ENCODE data around the gene ROBO2.

ROBO2 gene

DNA sequence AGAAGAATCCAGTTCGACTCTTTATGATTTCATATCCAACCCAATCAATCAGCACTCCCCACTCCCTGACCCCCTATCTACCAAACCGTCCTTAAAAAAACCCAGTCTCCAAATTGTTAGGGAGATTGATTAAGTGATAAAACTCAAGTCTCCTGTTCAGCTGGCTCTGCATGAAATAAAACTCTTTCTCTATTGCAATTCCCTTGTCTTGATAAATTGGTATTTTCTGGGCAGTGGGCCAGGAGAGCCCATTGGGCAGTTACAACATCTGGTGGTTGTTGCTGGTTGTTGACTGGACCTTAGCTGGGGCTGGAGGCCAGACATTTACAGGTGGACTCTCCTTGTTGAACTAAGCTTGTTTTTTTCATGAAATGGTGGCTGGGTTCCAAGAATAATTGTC, 642.3 kb downstream of the ROBO2 start:
- H3K4me1 ChIP-seq (ENCODE audit: control insufficient read depth, insufficient read depth, low read length), result no peaks in the 10 kb centered on the region
- ChIA-PET CTCF (no interaction called here), POLR2A (no interaction called here)
- no peaks in the 10 kb centered on the region for H3K9me3 ChIP-seq (ENCODE audit: control insufficient read depth, insufficient read depth, low read depth, low read length)
- H3K36me3 ChIP-seq (ENCODE audit: control insufficient read depth in 2 of 2, insufficient read depth in 1 of 2, low read length in 2 of 2), result no peaks in the 10 kb centered on the region
- TF ChIP-seq, protein P1, sequence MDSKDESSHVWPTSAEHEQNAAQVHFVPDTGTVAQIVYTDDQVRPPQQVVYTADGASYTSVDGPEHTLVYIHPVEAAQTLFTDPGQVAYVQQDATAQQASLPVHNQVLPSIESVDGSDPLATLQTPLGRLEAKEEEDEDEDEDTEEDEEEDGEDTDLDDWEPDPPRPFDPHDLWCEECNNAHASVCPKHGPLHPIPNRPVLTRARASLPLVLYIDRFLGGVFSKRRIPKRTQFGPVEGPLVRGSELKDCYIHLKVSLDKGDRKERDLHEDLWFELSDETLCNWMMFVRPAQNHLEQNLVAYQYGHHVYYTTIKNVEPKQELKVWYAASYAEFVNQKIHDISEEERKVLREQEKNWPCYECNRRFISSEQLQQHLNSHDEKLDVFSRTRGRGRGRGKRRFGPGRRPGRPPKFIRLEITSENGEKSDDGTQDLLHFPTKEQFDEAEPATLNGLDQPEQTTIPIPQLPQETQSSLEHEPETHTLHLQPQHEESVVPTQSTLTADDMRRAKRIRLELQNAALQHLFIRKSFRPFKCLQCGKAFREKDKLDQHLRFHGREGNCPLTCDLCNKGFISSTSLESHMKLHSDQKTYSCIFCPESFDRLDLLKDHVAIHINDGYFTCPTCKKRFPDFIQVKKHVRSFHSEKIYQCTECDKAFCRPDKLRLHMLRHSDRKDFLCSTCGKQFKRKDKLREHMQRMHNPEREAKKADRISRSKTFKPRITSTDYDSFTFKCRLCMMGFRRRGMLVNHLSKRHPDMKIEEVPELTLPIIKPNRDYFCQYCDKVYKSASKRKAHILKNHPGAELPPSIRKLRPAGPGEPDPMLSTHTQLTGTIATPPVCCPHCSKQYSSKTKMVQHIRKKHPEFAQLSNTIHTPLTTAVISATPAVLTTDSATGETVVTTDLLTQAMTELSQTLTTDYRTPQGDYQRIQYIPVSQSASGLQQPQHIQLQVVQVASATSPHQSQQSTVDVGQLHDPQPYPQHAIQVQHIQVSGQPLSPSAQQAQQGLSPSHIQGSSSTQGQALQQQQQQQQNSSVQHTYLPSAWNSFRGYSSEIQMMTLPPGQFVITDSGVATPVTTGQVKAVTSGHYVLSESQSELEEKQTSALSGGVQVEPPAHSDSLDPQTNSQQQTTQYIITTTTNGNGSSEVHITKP (tag by site-specific recombination; IDR thresholded peaks at IDR 0.05), result no peak
- TF ChIP-seq HOXD13 (CRISPR knock-in tag; IDR thresholded peaks at IDR 0.05; ENCODE audit: borderline replicate concordance) (no peak), SETDB1 (IDR thresholded peaks at IDR 0.05; ENCODE audit: insufficient read length, low read length) (peak; percentile 92), TRIM28 (IDR thresholded peaks at IDR 0.05; ENCODE audit: borderline replicate concordance, low read length) (peak; percentile 85; the same call in 1 of the 2 replicates)
- H3K27ac ChIP-seq (ENCODE audit: extremely low read depth, low read depth, low read length), result no peak overlapping the region
- H3K4me3 ChIP-seq (ENCODE audit: low read depth, low read length), result no peak overlapping the region

- Histone ChIP-seq H3K36me3 (ENCODE audit: control insufficient read depth in 2 of 2, insufficient read depth in 1 of 2, low read length in 2 of 2) (no peaks in the 10 kb centered on the region), H3K4me1 (ENCODE audit: control insufficient read depth, insufficient read depth, low read length) (no peaks in the 10 kb centered on the region), H3K27ac (ENCODE audit: extremely low read depth, low read depth, low read length) (no peak overlapping the region), H3K4me3 (ENCODE audit: low read depth, low read length) (no peak overlapping the region), H3K9me3 (ENCODE audit: control insufficient read depth, insufficient read depth, low read depth, low read length) (no peaks in the 10 kb centered on the region)
- TF ChIP-seq ZNF114 (tag by site-specific recombination; IDR thresholded peaks at IDR 0.05) (no peak), ZBTB17 (tag by site-specific recombination; IDR thresholded peaks at IDR 0.05) (no peak), KLF16 (tag by site-specific recombination; IDR thresholded peaks at IDR 0.05) (no peak)
- ChIA-PET CTCF (no interaction called here), POLR2A (no interaction called here)
Observed at GRCh38 chr3:77684115-77684514, 644.2 kb downstream of the ROBO2 start.

DNA sequence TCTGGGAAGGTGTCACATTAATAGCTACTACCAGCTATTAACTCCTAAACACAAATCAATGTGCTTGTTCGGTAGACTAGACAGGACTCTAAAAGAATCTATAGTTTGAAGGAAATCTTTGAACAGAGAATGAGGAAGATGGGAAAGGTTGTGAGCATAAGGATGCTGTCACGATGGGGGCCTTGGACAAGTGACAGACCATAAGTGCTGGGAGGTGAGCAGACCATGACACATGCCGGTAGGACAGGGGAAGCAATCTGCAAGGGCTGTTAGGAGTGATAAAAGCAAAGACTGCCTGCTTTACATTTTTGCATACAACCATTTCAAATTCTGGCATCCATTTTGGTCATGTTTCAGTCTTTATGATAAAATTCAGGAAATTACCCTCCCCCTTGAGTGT, 645.8 kb downstream of the ROBO2 start:
- Histone ChIP-seq H3K9me3 (ENCODE audit: control insufficient read depth, insufficient read depth, low read depth, low read length) (no peaks in the 10 kb centered on the region), H3K4me3 (ENCODE audit: low read depth, low read length) (no peak overlapping the region), H3K36me3 (ENCODE audit: control insufficient read depth in 2 of 2, insufficient read depth in 1 of 2, low read length in 2 of 2) (no peaks in the 10 kb centered on the region), H3K4me1 (ENCODE audit: control insufficient read depth, insufficient read depth, low read length) (no peaks in the 10 kb centered on the region), H3K27ac (ENCODE audit: extremely low read depth, low read depth, low read length) (no peak overlapping the region)
- ChIA-PET POLR2A (no interaction called here), CTCF (no interaction called here)
- no peak for TF ChIP-seq ZNF677 (tag by site-specific recombination; IDR thresholded peaks at IDR 0.05)
- no peak for TF ChIP-seq SALL2 (tag by site-specific recombination; IDR thresholded peaks at IDR 0.05; ENCODE audit: borderline replicate concordance)

- POLR2A ChIA-PET, result no interaction called here
- TF ChIP-seq ZNF585B (tag by site-specific recombination; IDR thresholded peaks at IDR 0.05), result no peak
- no peak for TF ChIP-seq KLF16 (tag by site-specific recombination; IDR thresholded peaks at IDR 0.05)
- no peak for TF ChIP-seq ZNF571 (tag by site-specific recombination; IDR thresholded peaks at IDR 0.05)
- TF ChIP-seq ZNF19 (tag by site-specific recombination; IDR thresholded peaks at IDR 0.05; ENCODE audit: low read depth), result no peak
- TF ChIP-seq GFI1B (tag by site-specific recombination; IDR thresholded peaks at IDR 0.05), result no peak
- no peaks in the 10 kb centered on the region for H3K36me3 ChIP-seq (ENCODE audit: control insufficient read depth in 2 of 2, insufficient read depth in 1 of 2, low read length in 2 of 2)
- H3K4me3 ChIP-seq (ENCODE audit: low read depth, low read length), result no peak overlapping the region
- H3K9me3 ChIP-seq (ENCODE audit: control insufficient read depth, insufficient read depth, low read depth, low read length), result no peaks in the 10 kb centered on the region
- CTCF ChIA-PET, result no interaction called here
- H3K27ac ChIP-seq (ENCODE audit: extremely low read depth, low read depth, low read length), result no peak overlapping the region
- H3K4me1 ChIP-seq (ENCODE audit: control insufficient read depth, insufficient read depth, low read length), result no peaks in the 10 kb centered on the region
Observed at GRCh38 chr3:77686560-77686959, 646.7 kb downstream of the ROBO2 start.

DNA sequence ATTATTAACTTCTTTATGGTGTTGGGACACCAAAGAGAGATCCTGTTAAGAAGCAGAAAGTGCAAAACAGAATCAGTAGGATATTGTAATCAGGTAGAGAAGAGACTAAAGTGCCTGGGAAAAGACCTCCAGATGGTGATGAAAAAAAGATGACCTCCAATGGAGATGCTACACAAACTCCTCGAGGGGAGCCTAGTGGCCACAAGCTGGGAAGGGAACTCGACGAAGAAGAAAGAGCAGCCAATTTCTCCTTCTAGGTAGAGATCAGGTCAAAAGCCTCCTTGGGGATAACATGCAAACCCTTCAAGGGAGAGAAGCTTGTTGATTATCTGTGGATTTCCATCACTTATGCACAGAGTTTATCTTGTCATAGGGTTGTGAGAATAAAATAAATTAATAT, 647.6 kb downstream of the ROBO2 start:
- POLR2A ChIA-PET, result no interaction called here
- no peaks in the 10 kb centered on the region for H3K4me1 ChIP-seq (ENCODE audit: control insufficient read depth, insufficient read depth, low read length)
- no peaks in the 10 kb centered on the region for H3K36me3 ChIP-seq (ENCODE audit: control insufficient read depth in 2 of 2, insufficient read depth in 1 of 2, low read length in 2 of 2)
- CTCF ChIA-PET, result no interaction called here
- no peak overlapping the region for H3K27ac ChIP-seq (ENCODE audit: extremely low read depth, low read depth, low read length)
- TF ChIP-seq IKZF3 (tag by site-specific recombination; IDR thresholded peaks at IDR 0.05), result no peak
- TF ChIP-seq GFI1B (tag by site-specific recombination; IDR thresholded peaks at IDR 0.05), result no peak
- no peak for TF ChIP-seq OVOL3 (tag by site-specific recombination; IDR thresholded peaks at IDR 0.05)
- TF ChIP-seq ZNF416 (tag by site-specific recombination; IDR thresholded peaks at IDR 0.05), result no peak
- H3K9me3 ChIP-seq (ENCODE audit: control insufficient read depth, insufficient read depth, low read depth, low read length), result no peaks in the 10 kb centered on the region
- no peak overlapping the region for H3K4me3 ChIP-seq (ENCODE audit: low read depth, low read length)

All from HEK293 (cell line).